Suprapubic skin (tissue), 4 donors: ENCODE measurements around the gene EIF4A2. TPM values are rescaled to one million over a fixed set of nuclear protein-coding genes. Genes with fewer than 3 reads are reported as not detected.

ENCODE experiments used
- DNase-seq, 2 donors: peaks; one replicate each; pipeline ENCODE4 v3.0.0-alpha.2; 2019; ENCODE audit warnings: low spot score in 2 of 2
- H3K27ac ChIP-seq: fragments of 200-600 bp; sonication (generic); one replicate; pipeline ENCODE4 v1.5.1; 2019
- H3K27me3 ChIP-seq: fragments of 200-600 bp; sonication (generic); one replicate; pipeline ENCODE4 v1.5.1; 2019
- H3K36me3 ChIP-seq: fragments of 200-600 bp; sonication (generic); one replicate; pipeline ENCODE4 v1.5.1; 2019
- H3K4me1 ChIP-seq: fragments of 200-600 bp; sonication (generic); one replicate; pipeline ENCODE4 v1.5.1; 2019
- H3K4me3 ChIP-seq: fragments of 200-600 bp; sonication (generic); one replicate; pipeline ENCODE4 v1.5.1; 2019; ENCODE audit warnings: mild to moderate bottlenecking
- H3K9me3 ChIP-seq: fragments of 200-600 bp; sonication (generic); one replicate; pipeline ENCODE4 v1.5.1; 2019
- EP300 ChIP-seq: sonication (generic); formaldehyde crosslinking; IDR thresholded peaks from one replicate; pipeline ENCODE4 v1.6.1; 2017; ENCODE audit warnings: antibody characterized with exemption
- POLR2A ChIP-seq, 2 donors: fragments of 450-650 bp; IDR thresholded peaks; one replicate each; pipeline ENCODE4 v1.6.1; 2017; ENCODE audit warnings: antibody characterized with exemption in 2 of 2, mild to moderate bottlenecking in 2 of 2, moderate library complexity in 2 of 2
- POLR2AphosphoS5 ChIP-seq, 3 donors: sonication (generic); formaldehyde crosslinking; IDR thresholded peaks; one replicate each; pipeline ENCODE4 v1.6.1; 2017; ENCODE audit warnings: antibody characterized with exemption in 3 of 3
- WGBS: methylation state at CpG from one replicate; pipeline ENCODE4 v1.1.5; 2018; 5-methylcytosine and 5-hydroxymethylcytosine counted together
- total RNA-seq, 4 donors: library from RNA; depleted of rRNA; stranded (reverse); fragments of >200 nt; gene quantifications; one replicate each; pipeline ENCODE4 v1.1.0, GENCODE V29; 2016
- TF ChIP-seq, protein P1 (sequence below), 2 donors: fragments of 200-600 bp in 1 of 2; fragments of 450-650 bp in 1 of 2; sonication (generic) in 1 of 2; IDR thresholded peaks; one replicate each; pipeline ENCODE4 v1.5.1; 2016 to 2019; ENCODE audit warnings: antibody characterized with exemption in 2 of 2, mild to moderate bottlenecking in 1 of 2, moderate library complexity in 1 of 2

EIF4A2 gene
- total RNA-seq, 4 donors from 2014 or later = 209 to 410 (median 291) TPM

DNA sequence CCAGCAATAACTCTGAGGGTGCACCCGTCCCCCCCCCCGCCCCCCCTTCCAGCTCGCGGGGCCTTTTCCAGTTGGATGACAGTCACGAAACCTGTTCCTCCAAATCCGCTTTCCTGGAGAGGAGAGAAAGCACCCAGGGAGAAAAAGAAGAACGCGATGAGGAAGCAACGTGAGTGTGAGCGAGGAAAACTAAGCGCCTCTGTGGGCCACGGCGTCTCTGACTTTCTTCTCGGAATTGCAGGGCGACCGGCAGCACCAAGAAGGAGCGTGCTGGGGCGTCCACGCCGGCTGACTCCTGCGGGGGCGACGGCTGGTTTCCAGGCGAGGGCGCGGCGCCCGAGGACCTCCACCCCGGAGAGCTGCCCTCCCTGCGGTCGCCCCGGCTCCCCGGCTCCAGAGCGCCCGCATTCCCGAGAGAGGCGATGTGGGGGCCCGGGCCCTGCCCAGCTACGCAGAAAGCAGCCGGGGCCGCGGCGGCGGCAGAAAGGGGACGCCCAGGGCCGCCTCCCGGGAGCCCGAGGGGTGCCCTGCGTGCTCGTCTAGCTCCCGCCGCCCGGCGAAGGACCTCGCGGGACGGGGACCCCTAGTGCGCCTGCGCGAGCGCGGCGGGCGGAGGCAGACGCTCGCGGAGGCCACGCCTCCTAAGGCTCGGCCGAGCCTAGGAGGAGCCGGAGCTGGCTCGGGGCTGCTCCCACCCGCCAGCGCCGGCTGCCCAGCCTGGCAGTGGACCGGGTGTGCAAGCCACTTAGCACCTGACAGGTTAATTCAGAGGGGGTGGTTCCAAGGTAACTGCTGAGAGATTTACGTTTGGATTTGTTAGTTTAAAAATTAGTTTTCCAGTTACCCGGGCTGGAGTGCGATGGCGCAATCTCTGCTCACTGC, 43.8 kb downstream of the EIF4A2 start:
- TF ChIP-seq, protein P1, sequence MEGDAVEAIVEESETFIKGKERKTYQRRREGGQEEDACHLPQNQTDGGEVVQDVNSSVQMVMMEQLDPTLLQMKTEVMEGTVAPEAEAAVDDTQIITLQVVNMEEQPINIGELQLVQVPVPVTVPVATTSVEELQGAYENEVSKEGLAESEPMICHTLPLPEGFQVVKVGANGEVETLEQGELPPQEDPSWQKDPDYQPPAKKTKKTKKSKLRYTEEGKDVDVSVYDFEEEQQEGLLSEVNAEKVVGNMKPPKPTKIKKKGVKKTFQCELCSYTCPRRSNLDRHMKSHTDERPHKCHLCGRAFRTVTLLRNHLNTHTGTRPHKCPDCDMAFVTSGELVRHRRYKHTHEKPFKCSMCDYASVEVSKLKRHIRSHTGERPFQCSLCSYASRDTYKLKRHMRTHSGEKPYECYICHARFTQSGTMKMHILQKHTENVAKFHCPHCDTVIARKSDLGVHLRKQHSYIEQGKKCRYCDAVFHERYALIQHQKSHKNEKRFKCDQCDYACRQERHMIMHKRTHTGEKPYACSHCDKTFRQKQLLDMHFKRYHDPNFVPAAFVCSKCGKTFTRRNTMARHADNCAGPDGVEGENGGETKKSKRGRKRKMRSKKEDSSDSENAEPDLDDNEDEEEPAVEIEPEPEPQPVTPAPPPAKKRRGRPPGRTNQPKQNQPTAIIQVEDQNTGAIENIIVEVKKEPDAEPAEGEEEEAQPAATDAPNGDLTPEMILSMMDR (IDR thresholded peaks at IDR 0.05) = no peak
- TF ChIP-seq POLR2A (IDR thresholded peaks at IDR 0.05) (no peak), EP300 (no peak), POLR2AphosphoS5 (IDR thresholded peaks at IDR 0.05) (no peak)
- Histone ChIP-seq H3K27ac (peak overlapping the region; percentile 46), H3K27me3 (peaks cover 69% of the 10 kb centered on the region), H3K4me1 (peaks cover 26% of the 10 kb centered on the region), H3K9me3 (no peaks in the 10 kb centered on the region), H3K36me3 (no peaks in the 10 kb centered on the region), H3K4me3 (peak overlapping the region; percentile 78)
- 8% methylated on average over 28 of the region's 80 CpGs for whole genome bisulfite sequencing
- peak in 1 of 2 donors; percentile 80 for DNase-seq

DNA sequence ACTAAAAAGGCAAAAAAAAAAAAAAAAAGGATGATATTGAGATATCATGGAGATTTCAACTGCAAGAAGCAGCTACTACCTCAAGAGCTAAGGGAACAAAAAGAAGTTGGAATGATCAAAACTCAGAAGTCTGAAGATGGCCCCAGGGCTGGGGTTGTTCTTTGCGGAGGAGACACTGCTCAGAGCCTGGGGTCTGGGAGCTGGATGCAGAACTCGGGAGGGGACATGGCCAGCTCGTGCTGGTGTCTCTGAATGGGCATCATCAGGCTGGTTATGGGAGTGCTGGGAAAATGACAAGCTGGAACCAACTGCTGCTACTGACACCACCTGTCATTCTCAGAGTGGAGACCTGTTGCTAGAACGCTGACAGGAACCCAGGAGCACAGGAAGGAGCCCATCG, 45.0 kb downstream of the EIF4A2 start:
- TF ChIP-seq EP300 (no peak), POLR2A (IDR thresholded peaks at IDR 0.05) (no peak), POLR2AphosphoS5 (IDR thresholded peaks at IDR 0.05) (no peak)
- TF ChIP-seq, protein P1 (IDR thresholded peaks at IDR 0.05) = no peak
- Histone ChIP-seq H3K4me1 (peaks cover 26% of the 10 kb centered on the region), H3K27ac (no peak overlapping the region), H3K4me3 (no peak overlapping the region), H3K36me3 (no peaks in the 10 kb centered on the region), H3K9me3 (no peaks in the 10 kb centered on the region), H3K27me3 (peaks cover 81% of the 10 kb centered on the region)
- WGBS = 21% methylated on average over 5 of the region's 5 CpGs
- DNase-seq = no peak

DNA sequence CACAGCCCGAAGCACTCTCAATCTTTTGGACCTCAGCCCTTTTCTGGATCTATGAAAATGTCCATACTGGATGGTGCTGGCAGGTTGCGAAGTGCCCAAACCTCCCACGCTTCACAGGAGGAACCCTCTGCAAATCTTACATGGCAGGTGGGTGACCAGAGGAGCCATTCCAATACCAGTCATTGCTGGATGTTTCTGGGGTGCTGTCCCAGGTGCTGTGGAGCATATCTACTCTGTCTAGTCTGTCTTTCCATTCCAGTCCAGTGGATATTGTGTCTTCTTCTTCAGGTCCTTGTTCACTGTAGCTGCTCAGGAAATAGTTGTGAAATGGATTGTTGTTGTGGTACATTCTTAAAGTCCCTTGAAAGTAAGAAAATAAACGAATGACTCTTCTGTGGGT, 48.4 kb downstream of the EIF4A2 start:
- Histone ChIP-seq H3K4me3 (no peak overlapping the region), H3K27ac (no peak overlapping the region), H3K9me3 (no peaks in the 10 kb centered on the region), H3K4me1 (peaks cover 9% of the 10 kb centered on the region), H3K36me3 (no peaks in the 10 kb centered on the region), H3K27me3 (peaks cover 57% of the 10 kb centered on the region)
- no peak for DNase-seq
- TF ChIP-seq, protein P1 (IDR thresholded peaks at IDR 0.05) = no peak
- TF ChIP-seq POLR2A (IDR thresholded peaks at IDR 0.05) (no peak), EP300 (no peak), POLR2AphosphoS5 (IDR thresholded peaks at IDR 0.05) (no peak)
- 50% methylated on average over 4 of the region's 4 CpGs for WGBS

DNA sequence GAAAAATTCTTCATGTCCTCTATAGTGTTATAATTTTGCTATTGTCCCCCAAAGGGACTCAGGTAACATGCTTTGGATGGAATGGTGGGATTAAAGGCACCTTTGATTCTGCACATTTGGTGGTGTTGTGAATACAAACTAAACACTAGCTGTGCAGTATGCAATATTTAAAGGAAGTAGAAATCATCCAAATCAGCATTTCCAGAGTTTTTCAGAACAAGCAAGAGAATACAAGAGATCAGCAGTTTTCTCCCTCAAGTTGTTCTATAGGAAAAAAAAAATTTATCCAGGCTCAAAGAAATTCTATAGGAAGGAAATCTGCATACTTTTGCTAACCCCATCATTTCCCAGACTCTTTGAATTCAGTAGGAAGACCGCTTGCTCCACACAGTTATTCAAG, 48.9 kb downstream of the EIF4A2 start:
- TF ChIP-seq, protein P1 (IDR thresholded peaks at IDR 0.05) = no peak
- TF ChIP-seq EP300 = no peak
- no peak for TF ChIP-seq POLR2A (IDR thresholded peaks at IDR 0.05)
- no peak for TF ChIP-seq POLR2AphosphoS5 (IDR thresholded peaks at IDR 0.05)
- Histone ChIP-seq H3K9me3 (no peaks in the 10 kb centered on the region), H3K27ac (no peak overlapping the region), H3K4me3 (no peak overlapping the region), H3K36me3 (no peaks in the 10 kb centered on the region), H3K27me3 (peaks cover 56% of the 10 kb centered on the region), H3K4me1 (peaks cover 5% of the 10 kb centered on the region)
- no peak for DNase-seq
- WGBS = 65% methylated on average over 1 of the region's 1 CpG

Other genes starting within 250 kb of the EIF4A2 start
- 1 to 10 TPM; 2.2 to 6.7 (median 3.6) TPM for gene CRYGS, start 239.2 kb upstream of the EIF4A2 start, total RNA-seq
- 10 to 100 TPM; 16.6 to 19.8 (median 17.6) TPM for gene TBCCD1, start 216.2 kb upstream of the EIF4A2 start, total RNA-seq
- gene DNAJB11, start 212.9 kb upstream of the EIF4A2 start, total RNA-seq = 10 to 100 TPM; 30.3 to 35.9 (median 30.9) TPM
- under 1 TPM in 2 of 4 donors, not detected in 2; 0.30 to 0.97 TPM for gene AHSG, start 170.5 kb upstream of the EIF4A2 start, total RNA-seq
- 10 to 100 TPM in 2 of 4 donors, 1 to 10 TPM in 2; 3.9 to 16.0 (median 10.4) TPM for gene FETUB, start 143.2 kb upstream of the EIF4A2 start, total RNA-seq
- under 1 TPM in 1 of 4 donors, not detected in 3; 0.30 TPM for gene HRG, start 117.6 kb upstream of the EIF4A2 start, total RNA-seq
- gene KNG1, start 66.2 kb upstream of the EIF4A2 start, total RNA-seq = 1 to 10 TPM in 1 of 4 donors, under 1 TPM in 1, not detected in 2; 0.44 to 1.9 TPM
- 10 to 100 TPM in 3 of 4 donors, 1 to 10 TPM in 1; 9.6 to 22.3 (median 15.8) TPM for gene RFC4, start 22.9 kb downstream of the EIF4A2 start, total RNA-seq
- gene ADIPOQ, start 59.1 kb downstream of the EIF4A2 start, total RNA-seq = 10 to 100 TPM; 10.7 to 21.6 (median 19.7) TPM
- gene ST6GAL1, start 146.9 kb downstream of the EIF4A2 start, total RNA-seq = 10 to 100 TPM; 23.9 to 42.2 (median 31.9) TPM